Sigmoid colon (tissue), 7 donors: ENCODE data around the gene CASP10. TPM values are rescaled to one million over a fixed set of nuclear protein-coding genes. Genes with fewer than 3 reads are reported as not detected.

Experiments
- DNase-seq: peaks from one replicate; pipeline ENCODE4 v3.0.0-alpha.2; 2019
- H3K27ac ChIP-seq, 4 donors: fragments of 200-600 bp; sonication (generic); one replicate each; pipeline ENCODE4 v1.5.1; 2016 to 2019; ENCODE audit warnings: mild to moderate bottlenecking in 1 of 4
- H3K27me3 ChIP-seq, 3 donors: fragments of 200-600 bp; sonication (generic); one replicate each; pipeline ENCODE4 v1.5.1; 2019; ENCODE audit warnings: mild to moderate bottlenecking in 1 of 3
- H3K36me3 ChIP-seq, 4 donors: fragments of 200-600 bp; sonication (generic); one replicate each; pipeline ENCODE4 v1.5.1; 2016 to 2019
- H3K4me1 ChIP-seq, 4 donors: fragments of 200-600 bp; sonication (generic); one replicate each; pipeline ENCODE4 v1.5.1; 2017 to 2019
- H3K4me3 ChIP-seq, 4 donors: fragments of 200-600 bp; sonication (generic); one replicate each; pipeline ENCODE4 v1.5.1; 2017 to 2019; ENCODE audit warnings: mild to moderate bottlenecking in 2 of 4, moderate library complexity in 1 of 4
- H3K9me3 ChIP-seq, 4 donors: fragments of 200-600 bp in 3 of 4; sonication (generic) in 3 of 4; one replicate each; pipeline versions ENCODE4 v1.5.1 to v1.6.1; 2013 to 2019
- CTCF ChIP-seq, 4 experiments: fragments of 450-650 bp in 3 of 4; fragments of 200-600 bp in 1 of 4; IDR thresholded peaks; one replicate each; pipeline ENCODE4 v1.5.1; 2016 to 2019; ENCODE audit warnings: antibody characterized with exemption in 4 of 4, mild to moderate bottlenecking in 3 of 4, moderate library complexity in 2 of 4
- EP300 ChIP-seq, 4 donors: sonication (generic); formaldehyde crosslinking; IDR thresholded peaks; one replicate each; pipeline ENCODE4 v1.6.1; 2017; ENCODE audit warnings: antibody characterized with exemption in 4 of 4
- POLR2A ChIP-seq, 2 donors: fragments of 450-650 bp; IDR thresholded peaks; one replicate each; pipeline ENCODE4 v1.6.1; 2016; ENCODE audit warnings: antibody characterized with exemption in 2 of 2, mild to moderate bottlenecking in 2 of 2, moderate library complexity in 2 of 2
- POLR2AphosphoS5 ChIP-seq, 4 donors: sonication (generic); formaldehyde crosslinking; IDR thresholded peaks; one replicate each; pipeline ENCODE4 v1.6.1; 2017; ENCODE audit warnings: antibody characterized with exemption in 4 of 4
- WGBS, 2 donors: extraction: QIAGEN DNeasy Blood & Tissue Kit; methylation state at CpG; one replicate each; pipeline ENCODE4 v1.1.7; 2013; 5-methylcytosine and 5-hydroxymethylcytosine counted together
- intact Hi-C: fragments of 100-400 bp; cut with DNase I; formaldehyde crosslinking; loops from one replicate; pipeline ENCODE4 v1.15.1; 2023
- polyA plus RNA-seq, 3 donors: library from polyadenylated mRNA; stranded (reverse); fragments of 200-250 nt; gene quantifications; one replicate each; pipeline ENCODE4 v1.2.3, GENCODE V29; 2013
- total RNA-seq, 4 donors: library from RNA; depleted of rRNA; stranded (reverse); fragments of >200 nt; gene quantifications; one replicate each; pipeline ENCODE4 v1.1.0, GENCODE V29; 2016
- donor health status: healthy with polysubstance abuse.
- donor health status: Bipolar disorder and iron deficiency.
- donor health status: healthy.

Gene CASP10
- total and polyA plus RNA-seq, 7 donors, result 3.9 to 26.9 (median 11.4) TPM

- Histone ChIP-seq H3K9me3 (no peaks in the 10 kb centered on the region), H3K36me3 (no peaks in the 10 kb centered on the region), H3K4me1 (no peaks in the 10 kb centered on the region), H3K4me3 (no peak overlapping the region), H3K27ac (no peak overlapping the region), H3K27me3 (no peaks in the 10 kb centered on the region)
- 85 to 88% methylated on average over 5 of the region's 5 CpGs for WGBS, 2 donors
- no peak for TF ChIP-seq EP300 (IDR thresholded peaks at IDR 0.05)
- no peak for TF ChIP-seq POLR2AphosphoS5 (IDR thresholded peaks at IDR 0.05)
- TF ChIP-seq POLR2A (IDR thresholded peaks at IDR 0.05), result no peak
- no peak for TF ChIP-seq CTCF (IDR thresholded peaks at IDR 0.05)
- intact Hi-C loops, result no loop called here
- no peak for DNase-seq
Observed at GRCh38 chr2:201186982-201187381, 4.0 kb downstream of the CASP10 start.

GRCh38 chr2:201188449-201188848 lies 5.5 kb downstream of the CASP10 start:
- H3K9me3 ChIP-seq, result no peaks in the 10 kb centered on the region
- no peak overlapping the region for H3K4me3 ChIP-seq
- H3K36me3 ChIP-seq, result no peaks in the 10 kb centered on the region
- WGBS, 2 donors, result 90 to 95% methylated on average over 4 of the region's 4 CpGs
- no peak for TF ChIP-seq CTCF (IDR thresholded peaks at IDR 0.05)
- TF ChIP-seq POLR2A (IDR thresholded peaks at IDR 0.05), result no peak
- TF ChIP-seq POLR2AphosphoS5 (IDR thresholded peaks at IDR 0.05), result no peak
- no peak for TF ChIP-seq EP300 (IDR thresholded peaks at IDR 0.05)
- no peak for DNase-seq
- intact Hi-C loops, result no loop called here
- H3K27ac ChIP-seq, result no peak overlapping the region
- no peaks in the 10 kb centered on the region for H3K27me3 ChIP-seq
- H3K4me1 ChIP-seq, result no peaks in the 10 kb centered on the region

- 50 to 76% methylated on average over 4 of the region's 4 CpGs for WGBS, 2 donors
- TF ChIP-seq CTCF (IDR thresholded peaks at IDR 0.05) (no peak), POLR2AphosphoS5 (IDR thresholded peaks at IDR 0.05) (peak in 1 of 4 donors; percentile 38)
- H3K36me3 ChIP-seq, result no peaks in the 10 kb centered on the region
Observed at GRCh38 chr2:201191132-201191875, 8.4 kb downstream of the CASP10 start.

GRCh38 chr2:201194097-201194496 lies 11.2 kb downstream of the CASP10 start:
- no peak for DNase-seq
- no peak for TF ChIP-seq EP300 (IDR thresholded peaks at IDR 0.05)
- TF ChIP-seq CTCF (IDR thresholded peaks at IDR 0.05), result no peak
- TF ChIP-seq POLR2AphosphoS5 (IDR thresholded peaks at IDR 0.05), result no peak
- no peak for TF ChIP-seq POLR2A (IDR thresholded peaks at IDR 0.05)
- H3K4me3 ChIP-seq, result no peak overlapping the region
- H3K9me3 ChIP-seq, result no peaks in the 10 kb centered on the region
- no peak overlapping the region for H3K27ac ChIP-seq
- no peaks in the 10 kb centered on the region for H3K36me3 ChIP-seq
- 21 to 24% methylated on average over 3 of the region's 3 CpGs for WGBS, 2 donors
- no peaks in the 10 kb centered on the region for H3K27me3 ChIP-seq
- intact Hi-C loops, result no loop called here
- H3K4me1 ChIP-seq, result no peaks in the 10 kb centered on the region

More at GRCh38 chr2:201191132-201191875, 8.4 kb downstream of the CASP10 start:
- no peaks in the 10 kb centered on the region for H3K4me1 ChIP-seq
- H3K27ac ChIP-seq, result peak overlapping the region in 1 of 4 donors; percentile 43
- H3K27me3 ChIP-seq, result no peaks in the 10 kb centered on the region
- H3K4me3 ChIP-seq, result no peak overlapping the region
- H3K9me3 ChIP-seq, result no peaks in the 10 kb centered on the region
- DNase-seq, result no peak
- intact Hi-C loops, result no loop called here

- Histone ChIP-seq H3K27ac (no peak overlapping the region), H3K27me3 (no peaks in the 10 kb centered on the region), H3K4me1 (no peaks in the 10 kb centered on the region), H3K4me3 (no peak overlapping the region), H3K36me3 (no peaks in the 10 kb centered on the region), H3K9me3 (no peaks in the 10 kb centered on the region)
- no peak for DNase-seq
- intact Hi-C loops, result no loop called here
- TF ChIP-seq POLR2A (IDR thresholded peaks at IDR 0.05) (no peak), POLR2AphosphoS5 (IDR thresholded peaks at IDR 0.05) (no peak), CTCF (IDR thresholded peaks at IDR 0.05) (no peak), EP300 (IDR thresholded peaks at IDR 0.05) (no peak)
- 66 to 80% methylated on average over 3 of the region's 3 CpGs for WGBS, 2 donors
Observed at GRCh38 chr2:201195331-201195730, 12.4 kb downstream of the CASP10 start.
